ENCODE data around the gene DLG2.
"Not testable (repeated sequence)": the region's sequence is repeated elsewhere in the genome, so short reads cannot be mapped to it uniquely, and the experiment has no call there.

The DLG2 gene

DNA sequence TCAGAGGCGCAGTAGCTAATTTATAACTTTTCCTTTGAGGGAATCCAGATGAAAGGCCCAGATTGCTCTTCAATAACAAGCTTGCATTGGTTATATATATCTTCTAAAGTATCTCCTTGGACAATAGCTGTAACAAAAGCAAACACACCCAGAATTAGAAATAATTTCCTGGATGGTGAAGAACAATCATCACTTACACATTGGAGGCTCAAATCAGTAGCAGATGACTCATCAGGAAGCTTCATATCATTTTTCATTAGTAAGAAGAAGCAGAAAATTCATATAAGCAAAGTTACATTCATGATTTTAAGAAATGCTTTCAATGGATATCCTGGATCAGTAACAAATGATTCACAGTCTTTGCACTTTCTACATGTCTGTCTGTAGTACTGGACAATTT lies 2167.3 kb downstream of the DLG2 start:
- TF ChIP-seq, protein P1, sequence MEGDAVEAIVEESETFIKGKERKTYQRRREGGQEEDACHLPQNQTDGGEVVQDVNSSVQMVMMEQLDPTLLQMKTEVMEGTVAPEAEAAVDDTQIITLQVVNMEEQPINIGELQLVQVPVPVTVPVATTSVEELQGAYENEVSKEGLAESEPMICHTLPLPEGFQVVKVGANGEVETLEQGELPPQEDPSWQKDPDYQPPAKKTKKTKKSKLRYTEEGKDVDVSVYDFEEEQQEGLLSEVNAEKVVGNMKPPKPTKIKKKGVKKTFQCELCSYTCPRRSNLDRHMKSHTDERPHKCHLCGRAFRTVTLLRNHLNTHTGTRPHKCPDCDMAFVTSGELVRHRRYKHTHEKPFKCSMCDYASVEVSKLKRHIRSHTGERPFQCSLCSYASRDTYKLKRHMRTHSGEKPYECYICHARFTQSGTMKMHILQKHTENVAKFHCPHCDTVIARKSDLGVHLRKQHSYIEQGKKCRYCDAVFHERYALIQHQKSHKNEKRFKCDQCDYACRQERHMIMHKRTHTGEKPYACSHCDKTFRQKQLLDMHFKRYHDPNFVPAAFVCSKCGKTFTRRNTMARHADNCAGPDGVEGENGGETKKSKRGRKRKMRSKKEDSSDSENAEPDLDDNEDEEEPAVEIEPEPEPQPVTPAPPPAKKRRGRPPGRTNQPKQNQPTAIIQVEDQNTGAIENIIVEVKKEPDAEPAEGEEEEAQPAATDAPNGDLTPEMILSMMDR (IDR thresholded peaks at IDR 0.05; ENCODE audit: control insufficient read depth, extremely low read depth, insufficient read depth): no peak
- H3K4me3 ChIP-seq (ENCODE audit: low read depth, low read length): no peak overlapping the region
- no peak for DNase-seq (ENCODE audit: low read depth)

DNA sequence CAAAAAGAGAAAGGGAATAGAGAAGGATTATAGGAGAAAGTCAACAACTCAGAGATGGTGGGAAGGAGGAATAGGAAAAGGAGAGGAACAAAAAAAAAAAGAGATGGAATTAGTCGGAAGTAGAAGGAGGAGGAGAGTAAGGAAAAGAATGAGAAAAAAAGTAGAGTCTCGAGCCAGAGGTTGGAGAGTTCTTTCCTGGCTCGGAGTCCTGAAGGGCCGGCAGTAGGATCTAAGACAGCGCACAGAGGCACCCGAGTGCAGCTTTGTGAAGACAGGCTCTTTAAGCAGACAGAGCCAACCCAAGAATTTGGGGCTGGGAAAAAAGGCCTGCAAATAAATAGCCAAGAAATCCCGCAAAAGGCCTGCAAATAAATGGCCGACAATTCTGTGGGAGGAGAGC lies 2170.6 kb downstream of the DLG2 start:
- TF ChIP-seq, protein P1 (IDR thresholded peaks at IDR 0.05; ENCODE audit: control insufficient read depth, extremely low read depth, insufficient read depth): no peak

DNA sequence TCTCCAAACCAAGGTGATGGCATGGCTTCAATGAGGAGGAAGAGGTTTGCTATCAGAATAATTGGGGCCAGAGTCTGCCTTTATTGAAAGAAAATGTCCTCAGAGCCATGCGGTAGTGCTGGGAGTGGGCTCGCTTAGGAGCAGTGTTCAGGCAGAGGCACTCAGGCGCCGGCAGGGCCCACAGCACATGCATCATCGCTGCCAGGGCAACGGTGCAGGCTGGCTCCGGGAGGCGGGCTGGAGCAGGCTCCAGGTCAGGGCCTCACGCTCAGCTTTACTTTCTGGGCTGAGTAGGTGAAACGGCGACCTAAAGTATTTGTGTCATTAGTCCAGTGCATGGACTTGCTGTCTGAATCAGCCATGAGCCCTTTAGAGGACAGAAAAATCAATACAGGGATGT lies 2171.1 kb downstream of the DLG2 start:
- TF ChIP-seq, protein P1 (IDR thresholded peaks at IDR 0.05; ENCODE audit: control insufficient read depth, extremely low read depth, insufficient read depth): no peak
- DNase-seq (ENCODE audit: low read depth): no peak
- no peak overlapping the region for H3K4me3 ChIP-seq (ENCODE audit: low read depth, low read length)

More for the DNA sequence above, 2170.6 kb downstream of the DLG2 start:
- DNase-seq (ENCODE audit: low read depth): no peak
- H3K4me3 ChIP-seq (ENCODE audit: low read depth, low read length): no peak overlapping the region

DNA sequence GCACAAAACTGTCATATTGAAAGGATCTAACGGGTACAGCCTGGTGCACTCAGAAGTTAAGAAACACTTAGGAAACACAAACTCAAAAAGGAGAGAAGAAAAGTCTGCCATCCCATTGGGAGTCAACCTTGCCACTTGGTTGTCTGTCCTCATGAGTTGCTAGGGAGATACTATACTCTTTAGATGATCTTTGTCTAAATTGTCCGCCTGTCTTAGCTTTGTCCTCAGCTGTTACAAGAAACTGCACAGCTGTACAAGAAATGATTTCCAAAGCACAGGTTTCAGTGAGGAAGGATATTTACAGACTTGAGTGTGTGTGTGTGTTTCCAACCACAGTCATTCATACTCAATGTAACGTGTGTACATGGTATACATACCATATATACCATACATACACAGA lies 2171.8 kb downstream of the DLG2 start:
- H3K4me3 ChIP-seq (ENCODE audit: low read depth, low read length): no peak overlapping the region
- no peak for DNase-seq (ENCODE audit: low read depth)
- TF ChIP-seq, protein P1 (IDR thresholded peaks at IDR 0.05; ENCODE audit: control insufficient read depth, extremely low read depth, insufficient read depth): no peak

DNA sequence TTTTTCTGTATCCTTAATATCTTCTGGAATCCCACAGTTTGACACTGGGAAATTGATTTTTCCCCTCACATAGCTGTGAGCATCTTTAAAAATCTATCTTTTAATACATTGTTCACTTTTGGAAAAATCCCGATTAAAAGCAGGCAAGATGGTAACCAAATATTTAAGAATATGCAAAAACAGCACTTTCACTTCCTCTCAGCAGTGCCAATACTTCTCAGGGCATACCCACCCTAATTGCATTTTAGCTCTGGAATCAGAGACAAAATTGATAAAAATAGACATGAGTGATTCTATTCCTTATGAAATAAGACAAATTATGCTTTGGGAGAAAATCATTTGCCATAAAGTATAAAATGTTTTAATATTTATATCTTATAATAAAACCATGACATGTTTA lies 2172.5 kb downstream of the DLG2 start:
- H3K4me3 ChIP-seq (ENCODE audit: low read depth, low read length): no peak overlapping the region
- no peak for DNase-seq (ENCODE audit: low read depth)
- TF ChIP-seq, protein P1 (IDR thresholded peaks at IDR 0.05; ENCODE audit: control insufficient read depth, extremely low read depth, insufficient read depth): no peak

DNA sequence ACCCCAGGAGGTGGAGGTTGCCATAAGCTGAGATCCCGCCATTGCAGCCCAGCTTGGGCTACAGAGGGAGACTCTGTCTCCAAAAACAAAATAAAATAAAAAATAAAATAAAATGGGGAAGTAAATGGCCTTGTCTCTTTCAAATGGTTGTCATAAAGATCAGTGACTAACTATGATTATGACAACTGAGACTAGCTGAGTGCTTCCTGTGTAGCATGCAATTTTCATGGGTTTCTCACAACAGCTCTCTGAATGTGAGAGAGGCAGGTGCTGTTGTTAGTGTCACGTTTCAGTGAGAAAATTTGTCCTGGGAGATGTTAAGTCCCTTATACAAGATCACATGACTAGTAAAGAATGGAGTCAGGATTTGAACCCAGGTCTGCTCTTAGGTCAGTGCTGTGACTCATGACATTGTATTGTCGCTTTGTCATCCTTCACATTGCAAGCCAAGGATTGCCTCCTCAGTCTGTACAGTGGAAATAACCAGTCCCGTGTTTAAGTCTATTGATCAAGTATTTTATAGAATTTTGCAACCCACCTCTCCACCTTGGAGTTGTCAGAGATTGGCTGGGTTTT lies 2177.7 kb downstream of the DLG2 start:
- no peak for DNase-seq (ENCODE audit: low read depth)
- H3K4me3 ChIP-seq (ENCODE audit: low read depth, low read length): no peak overlapping the region
- TF ChIP-seq, protein P1 (IDR thresholded peaks at IDR 0.05; ENCODE audit: control insufficient read depth, extremely low read depth, insufficient read depth): no peak

DNA sequence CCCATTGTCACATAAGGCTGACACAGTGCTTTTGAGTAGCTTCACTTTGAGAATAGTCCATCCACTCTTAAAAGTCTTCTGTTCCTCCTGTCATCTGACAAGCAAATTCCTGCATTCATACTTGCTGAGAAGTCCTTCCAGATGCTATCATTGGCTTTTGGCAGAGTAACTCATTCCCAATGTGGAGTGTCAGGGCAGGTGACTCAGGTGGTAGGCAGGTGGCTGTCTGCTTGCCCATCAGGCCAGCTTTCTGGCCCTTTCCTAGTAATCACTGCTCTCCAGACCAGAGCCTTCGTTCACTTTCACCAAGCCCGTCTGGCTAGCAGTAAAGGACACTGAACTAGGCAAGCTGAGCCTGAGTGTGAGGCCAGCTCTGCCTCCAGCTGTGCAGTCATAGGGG lies 2178.5 kb downstream of the DLG2 start:
- TF ChIP-seq, protein P1 (IDR thresholded peaks at IDR 0.05; ENCODE audit: control insufficient read depth, extremely low read depth, insufficient read depth): no peak

DNA sequence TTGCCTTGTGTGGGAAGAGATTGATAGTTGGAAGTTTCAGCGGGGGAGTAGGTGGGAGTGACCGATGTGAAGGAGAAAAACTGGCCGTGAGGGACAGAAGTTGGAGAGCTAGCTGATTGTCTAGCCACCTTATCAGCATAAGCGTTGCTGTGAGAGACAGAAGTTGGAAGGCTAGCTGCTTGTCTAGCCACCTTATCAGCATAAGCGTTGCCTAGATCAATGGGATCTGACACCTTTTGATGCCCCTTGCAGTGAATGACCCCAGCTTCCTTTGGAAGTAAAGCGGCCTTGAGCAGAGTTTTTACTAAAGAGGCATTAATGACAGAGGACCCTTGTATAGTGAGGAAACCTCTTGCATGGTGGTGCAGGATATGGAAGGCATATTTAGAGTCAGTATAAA lies 2183.3 kb downstream of the DLG2 start:
- not testable (repeated sequence) for DNase-seq (ENCODE audit: low read depth); H3K4me3 ChIP-seq (ENCODE audit: low read depth, low read length)

More for the DNA sequence above, 2178.5 kb downstream of the DLG2 start:
- DNase-seq (ENCODE audit: low read depth): no peak
- H3K4me3 ChIP-seq (ENCODE audit: low read depth, low read length): no peak overlapping the region
